Measurements from ENCODE around the gene ZNF765.
"Not testable (repeated sequence)": the region's sequence is repeated elsewhere in the genome, so short reads cannot be mapped to it uniquely, and the experiment has no call there.

Gene ZNF765

DNA sequence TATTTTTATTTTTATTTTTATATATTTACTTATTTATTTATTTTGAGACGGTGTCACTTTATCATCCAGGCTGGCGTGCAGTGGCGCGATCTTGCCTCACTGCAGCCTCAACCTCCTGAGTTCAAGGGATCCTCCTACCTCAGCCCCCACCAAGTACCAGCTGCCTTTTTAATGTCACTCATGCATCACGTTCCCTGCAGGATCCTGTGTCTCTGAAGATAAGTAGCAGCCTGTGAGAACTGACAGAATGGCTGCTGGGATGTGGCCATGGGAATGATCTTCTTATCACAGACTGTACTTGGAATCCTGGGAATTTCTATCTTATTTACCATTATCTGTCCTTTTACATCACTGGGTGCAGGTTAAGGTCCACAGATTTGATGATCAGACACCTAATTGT, 27.6 kb downstream of the ZNF765 start:
- no peak for DNase-seq (ENCODE audit: low spot score)

DNA sequence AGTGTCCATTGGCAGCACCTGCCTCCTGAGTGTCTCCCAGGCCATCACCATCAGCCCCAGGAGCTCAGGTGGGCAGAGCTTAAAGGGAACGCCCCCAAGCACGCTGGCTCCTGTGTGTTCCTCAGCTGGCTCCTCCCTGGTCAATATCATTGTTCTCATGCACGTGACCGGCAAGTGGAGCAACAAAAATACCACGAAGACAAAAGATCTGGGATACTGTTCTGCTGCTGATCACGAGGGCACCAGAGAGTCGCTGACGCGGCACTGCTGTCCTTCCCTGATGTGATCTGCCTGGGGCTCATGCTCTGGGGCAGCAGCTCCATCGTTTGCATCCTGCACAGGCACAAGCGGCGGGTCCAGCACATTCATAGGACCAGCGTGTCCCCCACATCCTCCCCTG, 28.1 kb downstream of the ZNF765 start:
- DNase-seq (ENCODE audit: low spot score), result not testable (repeated sequence)

DNA sequence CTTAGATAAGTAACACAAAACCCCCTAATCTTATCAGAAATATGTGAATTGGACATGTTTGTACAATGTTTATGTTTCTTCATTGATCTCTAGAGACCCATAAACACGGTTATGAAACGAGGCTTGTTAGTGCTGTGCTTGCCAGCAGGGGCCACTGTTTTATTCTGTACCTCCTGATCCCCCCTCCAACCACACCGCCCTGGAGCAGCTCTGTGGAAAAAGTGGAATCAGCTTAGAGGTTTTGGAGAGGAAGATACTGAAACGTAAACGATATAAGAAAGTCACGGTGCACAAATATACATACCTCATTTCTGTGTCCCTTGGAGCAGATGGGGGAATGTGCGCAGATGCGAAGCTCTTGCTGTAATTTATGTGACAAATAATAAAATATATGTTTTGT, 28.7 kb downstream of the ZNF765 start:
- not testable (repeated sequence) for DNase-seq (ENCODE audit: low spot score)

DNA sequence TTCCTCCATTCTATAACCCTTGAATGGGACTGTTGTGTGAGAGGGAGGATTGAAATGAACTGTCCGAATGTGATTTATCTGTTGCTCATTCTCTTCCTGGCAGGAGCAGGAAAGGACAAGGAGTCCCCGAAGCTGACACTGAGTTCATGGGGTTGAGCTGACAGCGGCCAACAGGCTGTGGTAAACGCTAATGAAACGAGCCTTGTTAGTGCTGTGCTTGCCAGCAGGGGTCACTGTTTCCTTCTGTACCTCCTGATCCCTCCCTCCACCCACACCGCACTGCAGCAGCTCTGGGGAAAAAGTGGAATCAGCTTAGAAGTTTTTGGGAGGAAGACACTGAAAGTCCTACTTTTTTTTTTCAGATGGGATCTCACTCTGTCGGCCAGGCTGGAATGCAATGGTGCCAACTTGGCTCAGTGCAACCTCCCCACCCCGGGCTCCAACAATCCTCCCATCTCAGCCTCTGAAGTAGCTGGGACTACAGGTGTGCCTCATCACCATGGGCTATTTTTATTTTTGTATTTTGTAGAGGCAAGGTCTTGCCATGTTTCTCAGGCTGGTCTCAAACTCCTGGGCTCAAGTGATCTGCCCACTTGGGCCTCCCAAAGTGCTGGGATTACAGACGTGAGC, 30.1 kb downstream of the ZNF765 start:
- no peak for DNase-seq (ENCODE audit: low spot score)

DNA sequence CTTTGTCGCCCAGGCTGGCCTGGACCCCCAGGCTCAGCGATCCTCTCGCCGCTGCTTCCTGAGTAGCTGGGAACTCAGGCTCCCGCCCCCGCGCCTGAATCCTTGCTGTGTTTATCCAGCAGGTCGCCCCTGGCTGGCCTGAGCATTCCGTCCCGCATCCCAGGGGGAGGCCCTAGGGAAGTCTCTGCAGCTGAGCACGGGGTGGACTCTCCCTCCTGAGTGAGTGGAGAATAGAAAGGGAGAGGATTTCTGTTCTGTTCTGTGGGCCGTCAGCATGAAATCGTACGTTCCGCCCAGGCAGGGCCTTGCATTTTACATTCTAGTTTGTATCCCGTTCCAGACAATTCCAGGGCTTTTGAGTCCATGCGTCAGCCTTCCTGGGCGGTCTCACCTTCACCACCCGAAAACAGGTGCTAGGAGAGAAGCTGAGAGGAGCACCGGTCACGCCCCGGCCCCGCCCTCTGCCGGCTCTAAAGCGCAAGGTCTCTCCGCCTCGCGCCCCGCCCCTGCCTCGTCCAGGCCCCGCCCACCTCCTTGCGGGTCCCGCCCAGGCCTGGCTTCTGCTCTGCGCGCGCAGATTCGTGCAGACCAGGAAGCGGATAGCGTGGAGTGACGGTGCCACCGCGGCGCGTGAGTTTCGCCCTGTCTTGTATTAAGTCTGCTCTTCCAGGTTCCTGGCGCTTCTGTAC, 36.6 kb downstream of the ZNF765 start, which contains the start of gene ZNF761:
Gene ZNF761 (plus strand): TSS at position 586 of the 689 bp plus-strand sequence. CDS start 15,285 bp downstream, outside the sequence.
- peak; percentile 98 for DNase-seq (ENCODE audit: low spot score)

DNA sequence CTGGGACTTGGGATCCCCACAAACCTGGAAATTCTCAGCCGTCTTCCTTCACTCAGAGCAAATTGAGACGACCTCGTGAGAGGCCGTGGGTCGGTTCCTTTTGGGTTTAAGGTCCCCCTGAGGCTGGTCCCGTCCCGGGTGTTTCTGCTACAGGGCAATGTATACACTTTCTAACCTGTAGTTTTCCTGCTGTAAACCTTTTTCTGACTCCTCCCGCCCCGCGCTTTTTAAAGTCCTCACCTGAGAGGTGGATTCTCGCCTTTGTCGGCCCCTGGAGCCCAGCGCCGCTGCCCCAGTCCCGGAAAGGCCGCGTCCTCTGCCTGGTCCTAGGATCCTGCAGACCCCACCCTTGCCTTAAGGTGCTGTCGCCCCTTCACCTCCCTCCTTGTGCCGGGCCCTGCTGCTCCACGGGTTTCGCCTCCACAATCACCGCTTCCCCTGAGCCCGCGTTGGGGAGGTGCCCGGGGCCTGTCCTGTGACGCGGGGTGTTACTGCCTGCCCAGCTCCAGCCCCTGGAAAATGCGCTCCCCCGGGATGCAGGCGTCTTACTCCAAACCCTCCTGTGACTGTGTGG, 37.2 kb downstream of the ZNF765 start:
- no peak for DNase-seq (ENCODE audit: low spot score)

DNA sequence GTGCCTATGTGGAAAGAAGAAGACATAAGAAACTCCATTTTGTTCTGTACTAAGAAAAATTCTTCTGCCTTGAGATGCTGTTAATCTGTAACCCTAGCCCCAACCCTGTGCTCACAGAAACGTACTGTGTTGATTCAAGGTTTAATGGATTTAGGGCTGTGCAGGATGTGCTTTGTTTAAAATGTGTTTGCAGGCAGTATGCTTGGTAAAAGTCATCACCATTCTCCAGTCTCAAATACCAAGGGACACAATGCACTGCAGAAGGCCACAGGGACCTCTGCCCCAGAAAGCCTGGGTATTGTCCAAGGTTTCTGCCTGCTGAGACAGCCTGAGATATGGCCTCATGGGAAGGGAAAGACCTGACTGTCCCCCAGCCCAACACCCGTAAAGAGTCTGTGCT, 48.9 kb downstream of the ZNF765 start:
- not testable (repeated sequence) for DNase-seq (ENCODE audit: low spot score)

DNA sequence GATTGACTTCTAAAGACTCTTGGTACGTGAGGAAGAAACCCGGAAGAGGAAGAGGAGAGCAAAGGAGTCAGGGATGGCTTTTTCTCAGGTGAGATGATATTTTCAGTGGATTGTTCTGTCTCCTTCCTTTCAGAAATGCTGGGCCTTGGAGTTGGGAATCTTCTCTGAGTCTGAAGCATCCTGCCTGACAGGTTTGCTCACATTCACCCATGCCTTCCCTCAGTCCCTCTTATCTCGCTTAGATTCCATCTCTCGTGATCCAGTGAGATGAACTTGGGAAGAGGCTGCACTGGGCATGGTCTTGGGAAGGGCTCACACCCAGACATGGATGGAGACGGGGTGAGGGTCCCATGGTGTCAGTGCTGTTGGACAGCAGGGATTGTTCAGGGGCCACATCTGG, 52.2 kb downstream of the ZNF765 start:
- DNase-seq (ENCODE audit: low spot score), result not testable (repeated sequence)

DNA sequence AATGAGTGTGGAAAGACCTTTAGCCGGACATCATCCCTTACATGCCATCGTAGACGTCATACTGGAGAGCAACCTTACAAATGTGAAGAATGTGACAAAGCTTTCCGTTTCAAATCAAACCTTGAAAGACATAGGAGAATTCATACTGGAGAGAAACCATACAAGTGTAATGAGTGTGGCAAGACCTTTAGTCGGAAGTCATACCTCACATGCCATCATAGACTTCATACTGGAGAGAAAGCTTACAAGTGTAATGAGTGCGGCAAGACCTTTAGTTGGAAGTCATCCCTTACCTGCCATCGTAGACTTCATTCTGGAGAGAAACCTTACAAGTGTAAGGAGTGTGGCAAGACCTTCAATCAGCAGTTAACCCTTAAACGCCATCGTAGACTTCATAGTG, 60.9 kb downstream of the ZNF765 start:
- DNase-seq (ENCODE audit: low spot score), result no peak

DNA sequence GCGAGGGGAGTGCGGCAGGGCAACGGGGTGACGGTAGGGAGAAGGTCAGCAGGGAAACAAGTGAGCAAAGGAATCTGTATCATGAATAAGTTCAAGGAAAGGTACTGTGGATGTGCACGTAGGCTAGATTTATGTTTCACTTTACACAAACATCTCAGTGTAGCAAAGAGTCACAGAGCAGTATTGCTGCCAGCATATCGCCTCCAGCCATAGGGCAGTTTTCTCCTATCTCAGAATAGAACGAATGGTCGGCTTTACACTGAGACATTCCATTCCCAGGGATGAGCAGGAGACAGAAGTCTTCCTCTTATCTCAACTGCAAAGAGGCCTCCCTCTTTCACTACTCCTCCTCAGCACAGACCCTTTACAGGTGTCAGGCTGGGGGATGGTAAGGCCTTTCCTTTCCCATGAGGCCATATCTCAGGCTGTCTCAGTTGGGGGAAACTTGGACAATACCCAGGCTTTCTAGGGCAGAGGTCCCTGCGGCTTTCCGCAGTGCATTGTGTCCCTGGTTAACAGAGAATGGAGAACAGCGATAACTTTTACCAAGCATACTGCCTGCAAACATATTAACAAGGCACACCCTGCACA, 65.3 kb downstream of the ZNF765 start:
- DNase-seq (ENCODE audit: low spot score), result not testable (repeated sequence)

DNA sequence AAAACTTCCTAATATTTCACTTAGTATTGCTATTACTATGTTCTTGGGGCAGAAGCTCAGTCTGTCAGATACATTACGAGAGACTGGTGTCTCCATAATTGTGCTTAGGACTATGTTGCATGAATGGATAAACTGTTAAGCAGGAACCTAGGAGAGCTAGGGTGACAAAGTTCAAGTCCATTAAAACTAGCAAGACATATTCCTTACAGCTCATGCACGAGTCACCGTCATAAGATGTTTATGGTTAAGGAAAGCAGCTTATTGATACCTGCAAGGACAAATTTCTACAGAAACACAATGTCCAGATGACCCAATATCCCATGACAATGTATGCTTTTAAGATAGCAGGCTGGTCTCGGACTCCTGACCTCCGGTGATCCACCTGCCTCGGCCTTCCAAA, 66.9 kb downstream of the ZNF765 start:
- no peak for DNase-seq (ENCODE audit: low spot score)

DNA sequence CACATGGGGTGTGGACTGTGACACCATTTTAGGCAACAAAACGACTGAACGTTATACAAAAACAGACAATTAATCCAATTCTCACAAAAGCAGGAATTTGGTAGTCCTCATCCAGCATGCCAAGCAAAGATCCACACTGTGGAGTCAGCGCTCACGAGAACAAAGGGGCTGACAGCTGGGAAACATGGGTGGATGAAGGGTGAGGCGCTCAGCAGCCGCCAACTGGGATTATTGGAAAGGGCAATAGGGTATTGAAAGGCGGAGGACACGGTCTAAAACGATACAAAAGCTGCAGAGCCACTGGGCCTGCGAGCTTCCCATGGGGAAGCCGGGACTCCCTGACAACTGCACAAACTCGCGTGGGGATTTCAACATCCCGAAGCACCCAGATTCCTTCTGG, 67.9 kb downstream of the ZNF765 start:
- no peak for DNase-seq (ENCODE audit: low spot score)

DNA sequence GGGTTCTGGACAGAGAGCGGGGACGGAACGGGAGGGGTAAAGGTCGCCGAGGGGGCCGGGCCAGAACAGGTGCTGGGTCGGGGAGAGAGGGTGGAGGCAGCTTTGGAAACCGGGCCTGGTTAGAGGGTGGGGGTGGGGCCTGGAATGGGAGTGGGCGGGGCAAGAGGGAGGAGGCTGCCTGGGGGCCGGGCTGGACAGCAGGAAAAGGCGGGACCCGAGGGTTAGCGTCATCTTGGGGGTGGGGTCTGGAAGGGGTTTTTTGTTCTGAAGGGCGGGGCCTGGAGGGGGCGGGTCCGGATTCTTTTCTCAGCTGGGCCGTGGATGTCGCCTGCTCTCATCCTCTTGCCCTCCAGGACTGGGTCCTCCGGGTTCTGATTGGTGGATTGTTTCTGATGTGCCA, 68.3 kb downstream of the ZNF765 start:
- DNase-seq (ENCODE audit: low spot score), result no peak

DNA sequence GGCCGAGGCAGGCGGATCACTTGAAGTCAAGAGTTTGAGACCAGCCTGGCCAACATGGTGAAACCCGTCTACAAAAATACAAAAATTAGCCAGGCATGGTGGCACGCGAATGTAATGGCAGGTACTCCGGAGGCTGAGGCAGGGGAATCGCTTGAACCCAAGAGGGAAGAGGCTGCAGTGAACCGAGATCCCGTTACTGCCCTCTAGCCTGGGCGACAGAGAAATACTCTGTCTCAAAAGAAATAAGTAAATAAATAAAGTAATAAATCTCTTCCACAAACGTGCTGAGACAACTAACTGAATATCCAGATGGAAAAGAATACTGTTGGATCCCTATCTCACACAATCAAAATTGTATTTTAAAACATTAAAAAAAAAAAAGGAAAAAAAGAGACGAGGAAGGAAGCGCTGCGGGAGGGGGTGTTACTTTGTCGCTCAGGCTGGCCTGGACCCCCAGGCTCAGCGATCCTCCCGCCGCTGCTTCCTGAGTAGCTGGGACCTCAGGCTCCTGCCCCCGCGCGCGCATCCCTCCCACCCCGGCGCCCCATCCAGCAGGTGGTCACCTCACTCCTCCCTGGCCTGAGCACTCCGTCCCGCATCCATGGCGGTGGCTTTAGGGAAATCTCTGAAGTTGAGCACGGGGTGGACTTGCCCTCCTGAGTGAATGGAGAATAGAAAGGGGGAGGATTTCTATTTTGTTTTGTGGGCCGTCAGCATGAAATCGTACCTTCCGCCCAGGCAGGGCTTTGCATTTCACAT, 72.0 kb downstream of the ZNF765 start:
- DNase-seq (ENCODE audit: low spot score), result no peak

DNA sequence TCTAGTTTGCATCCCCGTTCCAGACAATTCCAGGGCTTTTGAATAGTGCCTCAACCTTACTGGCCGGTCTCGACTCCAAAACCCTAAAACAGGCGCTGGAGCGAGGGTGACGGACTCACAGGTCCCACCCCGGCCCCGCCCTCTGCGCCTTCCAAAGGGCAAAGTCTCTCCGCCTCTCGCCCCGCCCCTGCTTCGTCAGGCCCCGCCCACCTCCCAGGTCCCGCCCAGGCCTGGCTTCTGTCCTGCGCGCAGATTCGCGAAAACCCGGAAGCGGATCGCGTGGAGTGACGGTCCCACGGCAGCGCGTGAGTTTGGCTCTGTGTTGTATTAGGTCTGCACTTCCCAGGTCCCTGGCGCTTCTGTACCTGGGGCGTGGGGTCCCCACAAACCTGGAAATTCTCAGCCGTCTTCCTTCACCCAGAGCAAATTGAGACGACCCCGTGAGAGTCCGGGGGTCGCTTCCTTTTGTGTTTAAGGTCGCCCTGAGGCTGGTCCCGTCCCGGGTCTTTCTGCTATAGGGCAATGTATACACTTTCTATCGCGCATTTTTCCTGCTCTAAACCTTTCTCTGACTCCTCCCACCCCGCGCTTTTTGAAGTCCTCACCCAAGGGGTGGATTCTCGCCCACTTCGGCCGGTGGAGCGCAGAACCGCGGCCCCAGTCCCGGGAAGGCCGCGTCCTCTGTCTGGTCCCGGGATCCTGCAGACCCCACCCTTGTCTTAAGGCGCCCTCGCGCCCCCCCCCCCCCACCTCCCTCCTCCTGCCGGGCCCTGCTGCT, 72.7 kb downstream of the ZNF765 start, which contains the start of gene ZNF813:
Gene ZNF813 (plus strand): TSS at position 249 of the 778 bp plus-strand sequence. CDS start 16,090 bp downstream, outside the sequence.
- peak; percentile 44 for DNase-seq (ENCODE audit: low spot score)

DNA sequence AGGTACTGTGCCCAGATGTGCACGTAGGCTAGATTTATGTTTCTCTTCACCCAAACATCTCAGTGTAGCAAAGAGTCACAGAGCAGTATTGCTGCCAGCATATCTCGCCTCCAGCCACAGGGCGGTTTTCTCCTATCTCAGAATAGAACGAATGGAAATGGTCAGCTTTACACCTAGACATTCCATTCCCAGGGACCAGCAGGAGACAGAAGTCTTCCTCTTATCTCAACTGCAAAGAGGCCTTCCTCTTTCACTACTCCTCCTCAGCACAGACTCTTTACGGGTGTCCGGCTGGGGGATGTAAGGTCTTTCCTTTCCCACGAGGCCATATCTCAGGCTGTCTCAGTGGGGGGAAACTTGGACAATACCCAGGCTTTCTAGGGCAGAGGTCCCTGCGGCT, 73.7 kb downstream of the ZNF765 start:
- not testable (repeated sequence) for DNase-seq (ENCODE audit: low spot score)

DNA sequence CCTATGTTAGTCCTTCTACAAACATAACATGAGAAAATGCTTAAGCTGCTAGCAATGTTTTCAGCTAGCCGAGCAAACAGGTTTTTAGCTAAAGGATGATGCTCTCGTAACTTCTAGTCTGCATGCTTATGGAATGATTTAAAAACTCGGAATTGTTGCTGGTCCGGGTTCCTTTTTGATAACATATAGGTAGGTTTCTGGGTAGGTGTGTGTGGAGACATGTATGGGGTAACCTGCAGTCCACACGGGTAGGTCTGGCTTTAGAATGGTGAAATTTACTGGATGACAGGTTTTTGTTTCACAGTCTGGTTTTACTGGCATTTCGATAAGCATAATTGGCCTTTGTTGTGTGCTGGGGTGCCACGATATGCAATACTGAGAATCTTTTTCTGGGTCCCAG, 77.0 kb downstream of the ZNF765 start:
- no peak for DNase-seq (ENCODE audit: low spot score)

DNA sequence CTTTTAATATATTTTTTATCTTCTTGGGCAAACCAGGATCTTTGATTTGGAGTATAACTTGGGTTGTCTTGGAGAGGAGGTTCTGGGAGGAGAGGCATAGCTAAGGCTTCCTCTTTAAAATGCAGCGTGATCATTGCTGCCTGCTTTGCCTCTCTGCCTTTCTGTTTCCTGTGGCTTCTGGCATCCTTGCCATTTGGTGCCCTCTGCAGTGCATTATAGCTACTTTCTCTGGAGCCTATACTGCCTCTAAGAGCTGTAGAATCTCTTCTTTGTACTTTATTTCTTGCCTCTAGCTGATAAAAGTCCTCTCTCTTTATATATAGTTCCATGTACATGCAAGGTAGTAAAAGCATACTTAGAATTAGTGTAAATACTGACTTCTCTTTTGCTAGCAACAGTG, 79.9 kb downstream of the ZNF765 start:
- DNase-seq (ENCODE audit: low spot score), result not testable (repeated sequence)

DNA sequence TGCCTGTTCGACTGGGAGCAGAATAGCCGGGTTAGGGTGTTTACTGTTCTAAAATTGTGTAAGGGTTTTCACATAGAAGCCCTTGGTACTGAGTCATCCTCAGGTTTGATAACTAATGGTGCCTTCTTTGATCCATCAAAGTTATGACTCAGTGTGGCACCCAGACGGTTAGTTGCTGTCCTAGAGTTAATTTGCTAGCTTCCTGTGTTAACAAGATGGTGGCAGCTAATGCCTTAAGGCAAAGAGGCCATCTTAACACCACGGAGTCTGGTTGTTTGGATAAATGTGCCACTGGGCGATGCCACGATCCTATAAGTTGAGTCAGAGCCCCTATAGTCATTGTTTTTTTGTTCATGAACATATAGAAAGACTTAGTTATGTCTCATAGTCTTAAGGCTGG, 80.5 kb downstream of the ZNF765 start:
- DNase-seq (ENCODE audit: low spot score), result not testable (repeated sequence)

All from SW480 (cell line).